Uterus (tissue), 4 donors: Measurements from ENCODE around the gene AMER3. TPM values are rescaled to one million over a fixed set of nuclear protein-coding genes. Genes with fewer than 3 reads are reported as not detected.

ENCODE experiments used
- DNase-seq, 2 donors: peaks; one replicate each; pipeline ENCODE4 v3.0.0-alpha.2; 2019 to 2020
- H3K27ac ChIP-seq, 2 donors: fragments of 200-600 bp; sonication (generic); 1 replicate in 1 of 2; 2 replicates in 1 of 2; pipeline ENCODE4 v1.5.1; 2016 to 2018
- H3K27me3 ChIP-seq, 2 donors: fragments of 200-600 bp; sonication (generic); one replicate each; pipeline ENCODE4 v1.5.1; 2018 to 2019; ENCODE audit warnings: control low read depth in 1 of 2
- H3K36me3 ChIP-seq, 2 donors: fragments of 200-600 bp; sonication (generic); one replicate each; pipeline ENCODE4 v1.5.1; 2019; ENCODE audit warnings: control low read depth in 1 of 2
- H3K4me1 ChIP-seq, 2 donors: fragments of 200-600 bp; sonication (generic); one replicate each; pipeline ENCODE4 v1.5.1; 2018 to 2019; ENCODE audit warnings: control low read depth in 1 of 2
- H3K4me3 ChIP-seq, 2 donors: fragments of 200-600 bp; sonication (generic); 1 replicate in 1 of 2; 2 replicates in 1 of 2; pipeline ENCODE4 v1.5.1; 2018 to 2019; ENCODE audit warnings: mild to moderate bottlenecking in 1 of 2
- H3K9me3 ChIP-seq, 2 donors: fragments of 200-600 bp; sonication (generic); one replicate each; pipeline ENCODE4 v1.5.1; 2019; ENCODE audit warnings: control low read depth in 1 of 2
- POLR2A ChIP-seq, 2 donors: fragments of 450-650 bp; IDR thresholded peaks; one replicate each; pipeline ENCODE4 v1.6.1; 2016; ENCODE audit warnings: antibody characterized with exemption in 2 of 2, mild to moderate bottlenecking in 1 of 2, moderate library complexity in 1 of 2
- intact Hi-C: fragments of 100-400 bp; cut with DNase I; formaldehyde crosslinking; loops from one replicate; pipeline ENCODE4 v1.15.1; 2023; ENCODE audit warnings: low total_unique reads
- total RNA-seq, 4 donors: library from RNA; depleted of rRNA in 3 of 4; stranded (reverse); fragments of >200 nt in 3 of 4; gene quantifications; one replicate each; pipeline versions ENCODE4 v1.1.0 to v1.2.4, GENCODE V29; 2014 to 2023
- TF ChIP-seq, protein P1 (sequence below), 4 experiments: fragments of 200-600 bp in 2 of 4; fragments of 450-650 bp in 2 of 4; sonication (generic) in 2 of 4; IDR thresholded peaks; one replicate each; pipeline ENCODE4 v1.5.1; 2016 to 2019; ENCODE audit warnings: antibody characterized with exemption in 4 of 4, mild to moderate bottlenecking in 2 of 4, moderate library complexity in 1 of 4
- donor health status: DM: yes; HTN: yes; CAD: no.

The AMER3 gene
- total RNA-seq, 4 donors from 2014 or later, result 0.21 TPM; not detected in 3

DNA sequence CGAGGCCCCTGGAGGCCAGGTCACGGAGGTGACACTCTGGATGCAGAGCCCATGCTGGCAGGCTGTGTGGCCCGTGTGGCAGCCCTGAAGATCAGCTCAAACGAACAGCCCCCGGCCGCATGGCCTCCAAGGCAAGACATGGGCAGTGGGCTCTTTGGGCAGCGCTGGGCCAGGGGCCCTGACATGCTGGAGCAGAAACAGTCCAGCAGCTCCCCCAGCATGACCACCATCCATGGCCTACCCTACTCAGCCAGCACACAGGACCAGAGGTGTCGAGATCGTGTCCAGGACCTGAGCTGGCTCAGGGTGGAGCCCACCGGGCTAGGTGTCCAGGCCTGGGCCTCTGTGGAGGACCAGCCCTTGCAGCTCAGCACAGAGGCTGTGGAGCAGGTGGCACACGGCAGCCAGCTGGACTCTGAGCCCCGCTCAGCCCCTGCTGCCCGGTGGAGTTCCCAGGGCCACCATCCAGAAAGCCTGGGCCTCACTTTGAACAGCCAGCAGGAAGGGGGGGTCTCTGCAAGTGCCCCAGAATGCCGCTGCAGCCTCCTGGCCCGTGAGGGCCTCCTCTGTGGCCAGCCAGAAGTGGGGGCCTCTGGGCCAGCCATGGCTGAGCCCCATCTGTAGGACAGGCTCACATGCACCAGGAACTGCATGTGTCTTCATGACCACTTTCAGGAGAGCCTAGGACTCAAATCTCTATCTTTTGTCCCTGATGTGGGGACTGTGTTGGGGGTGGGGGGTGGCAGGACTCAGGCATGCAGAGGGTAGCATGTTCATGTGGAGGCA is 8.9 kb downstream of the AMER3 start:
- Histone ChIP-seq H3K9me3 (no peaks in the 10 kb centered on the region), H3K36me3 (no peaks in the 10 kb centered on the region), H3K4me3 (no peak overlapping the region), H3K27me3 (no peaks in the 10 kb centered on the region), H3K27ac (no peak overlapping the region), H3K4me1 (no peaks in the 10 kb centered on the region)
- no peak for TF ChIP-seq POLR2A (IDR thresholded peaks at IDR 0.05)
- TF ChIP-seq, protein P1, sequence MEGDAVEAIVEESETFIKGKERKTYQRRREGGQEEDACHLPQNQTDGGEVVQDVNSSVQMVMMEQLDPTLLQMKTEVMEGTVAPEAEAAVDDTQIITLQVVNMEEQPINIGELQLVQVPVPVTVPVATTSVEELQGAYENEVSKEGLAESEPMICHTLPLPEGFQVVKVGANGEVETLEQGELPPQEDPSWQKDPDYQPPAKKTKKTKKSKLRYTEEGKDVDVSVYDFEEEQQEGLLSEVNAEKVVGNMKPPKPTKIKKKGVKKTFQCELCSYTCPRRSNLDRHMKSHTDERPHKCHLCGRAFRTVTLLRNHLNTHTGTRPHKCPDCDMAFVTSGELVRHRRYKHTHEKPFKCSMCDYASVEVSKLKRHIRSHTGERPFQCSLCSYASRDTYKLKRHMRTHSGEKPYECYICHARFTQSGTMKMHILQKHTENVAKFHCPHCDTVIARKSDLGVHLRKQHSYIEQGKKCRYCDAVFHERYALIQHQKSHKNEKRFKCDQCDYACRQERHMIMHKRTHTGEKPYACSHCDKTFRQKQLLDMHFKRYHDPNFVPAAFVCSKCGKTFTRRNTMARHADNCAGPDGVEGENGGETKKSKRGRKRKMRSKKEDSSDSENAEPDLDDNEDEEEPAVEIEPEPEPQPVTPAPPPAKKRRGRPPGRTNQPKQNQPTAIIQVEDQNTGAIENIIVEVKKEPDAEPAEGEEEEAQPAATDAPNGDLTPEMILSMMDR (IDR thresholded peaks at IDR 0.05), result no peak
- intact Hi-C loops, result no loop called here
- DNase-seq, result no peak

DNA sequence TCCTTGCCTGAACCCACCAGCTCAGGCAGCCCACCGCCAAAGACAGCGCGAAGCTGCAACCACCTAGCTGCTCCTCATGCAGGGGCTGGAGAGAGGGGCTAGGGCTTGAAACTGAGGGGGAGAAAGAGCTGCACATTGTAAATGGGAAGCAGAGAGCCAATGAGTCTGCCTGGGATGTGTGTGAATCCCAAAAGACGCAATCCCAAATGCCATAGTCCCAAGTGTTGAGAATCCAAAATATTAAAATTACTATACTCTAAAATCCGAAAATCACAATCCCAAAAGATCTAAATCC is 9.4 kb downstream of the AMER3 start:
- Histone ChIP-seq H3K27me3 (no peaks in the 10 kb centered on the region), H3K36me3 (no peaks in the 10 kb centered on the region), H3K9me3 (no peaks in the 10 kb centered on the region), H3K4me3 (no peak overlapping the region), H3K4me1 (no peaks in the 10 kb centered on the region), H3K27ac (no peak overlapping the region)
- TF ChIP-seq POLR2A (IDR thresholded peaks at IDR 0.05), result no peak
- TF ChIP-seq, protein P1 (IDR thresholded peaks at IDR 0.05), result no peak
- DNase-seq, result no peak
- intact Hi-C loops, result no loop called here

DNA sequence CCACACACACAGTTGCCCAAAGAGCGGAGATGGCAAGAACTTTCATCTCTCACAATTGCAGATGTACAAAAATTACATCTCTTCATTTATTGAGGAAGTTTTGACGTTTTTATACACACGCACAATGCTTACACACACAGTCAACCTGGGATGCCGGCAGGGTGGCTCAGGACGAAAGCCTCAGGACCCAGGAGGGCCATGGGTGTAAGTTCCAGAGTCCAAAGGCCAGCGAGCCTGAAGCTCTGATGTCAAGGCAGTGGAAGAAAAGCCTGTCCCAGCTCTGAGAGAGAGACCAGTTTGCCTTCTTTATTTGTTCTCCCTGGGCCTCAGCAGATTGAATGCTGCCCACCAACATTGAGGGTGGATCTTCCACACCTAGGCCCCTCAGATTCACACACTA is 10.1 kb downstream of the AMER3 start:
- H3K27me3 ChIP-seq, result no peaks in the 10 kb centered on the region

DNA sequence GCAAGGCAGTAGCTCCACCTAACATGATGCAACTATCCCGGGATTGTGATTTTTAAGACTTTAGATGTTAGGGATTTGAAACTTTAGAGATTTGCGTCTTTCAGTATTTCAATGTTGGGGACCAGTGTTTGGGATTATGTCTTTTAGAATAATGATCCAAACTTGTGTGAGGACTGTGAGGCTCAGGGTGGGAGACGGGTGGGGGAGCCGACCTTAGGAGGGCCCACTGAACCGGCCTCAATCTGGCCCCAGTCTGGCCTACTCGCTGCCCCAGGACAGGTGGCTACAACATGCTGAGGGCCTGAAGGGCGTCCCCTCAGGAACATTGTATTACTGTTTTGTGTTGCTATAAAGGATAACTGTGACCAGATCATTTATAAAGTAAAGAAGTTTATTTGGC is 10.7 kb downstream of the AMER3 start:
- intact Hi-C loops, result no loop called here
- DNase-seq, result no peak
- H3K4me3 ChIP-seq, result no peak overlapping the region
- H3K4me1 ChIP-seq, result no peaks in the 10 kb centered on the region
- H3K27me3 ChIP-seq, result no peaks in the 10 kb centered on the region
- no peaks in the 10 kb centered on the region for H3K36me3 ChIP-seq
- H3K9me3 ChIP-seq, result no peaks in the 10 kb centered on the region
- TF ChIP-seq, protein P1 (IDR thresholded peaks at IDR 0.05), result no peak
- no peak for TF ChIP-seq POLR2A (IDR thresholded peaks at IDR 0.05)
- H3K27ac ChIP-seq, result no peak overlapping the region

More for the DNA sequence above, 10.1 kb downstream of the AMER3 start:
- H3K4me3 ChIP-seq, result no peak overlapping the region
- H3K36me3 ChIP-seq, result no peaks in the 10 kb centered on the region
- intact Hi-C loops, result no loop called here
- TF ChIP-seq, protein P1 (IDR thresholded peaks at IDR 0.05), result no peak
- TF ChIP-seq POLR2A (IDR thresholded peaks at IDR 0.05), result no peak
- DNase-seq, result no peak
- H3K4me1 ChIP-seq, result no peaks in the 10 kb centered on the region
- H3K27ac ChIP-seq, result no peak overlapping the region
- H3K9me3 ChIP-seq, result no peaks in the 10 kb centered on the region

DNA sequence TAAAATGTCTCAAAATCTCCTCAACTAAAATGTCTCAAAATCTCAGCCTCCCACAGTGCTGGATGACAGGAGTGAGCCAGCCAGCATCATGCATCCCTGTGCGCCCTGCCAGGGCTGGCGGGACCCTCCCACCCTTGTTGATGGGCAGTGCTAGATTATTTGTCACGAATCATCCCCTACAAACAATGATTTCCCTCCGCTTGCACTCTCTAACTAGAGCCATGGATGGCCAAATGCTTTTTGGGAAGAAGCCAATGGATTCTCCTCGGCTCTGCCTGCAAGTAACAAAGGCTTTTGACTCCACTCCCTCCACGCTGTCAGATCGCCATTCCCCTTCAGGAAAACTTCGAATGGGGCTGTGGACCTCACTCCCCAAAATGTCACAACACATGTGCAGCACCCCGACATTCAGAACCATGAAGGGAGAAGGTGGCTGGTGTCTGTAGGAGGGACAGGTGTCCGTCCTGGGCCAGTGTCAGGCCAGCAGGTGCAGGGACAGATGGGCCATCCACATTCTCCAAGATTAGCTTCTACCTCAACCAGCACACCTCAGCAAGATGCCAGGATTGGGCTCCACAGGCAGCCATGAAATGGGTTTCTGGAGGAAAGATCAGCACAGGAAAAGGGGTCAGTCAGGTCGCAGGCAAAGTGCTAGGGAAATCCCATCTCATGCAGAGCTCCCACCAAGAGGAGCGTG is 11.5 kb downstream of the AMER3 start:
- intact Hi-C loops, result no loop called here
- Histone ChIP-seq H3K4me3 (no peak overlapping the region), H3K27ac (no peak overlapping the region), H3K36me3 (no peaks in the 10 kb centered on the region), H3K4me1 (no peaks in the 10 kb centered on the region), H3K9me3 (no peaks in the 10 kb centered on the region), H3K27me3 (no peaks in the 10 kb centered on the region)
- no peak for DNase-seq
- TF ChIP-seq, protein P1 (IDR thresholded peaks at IDR 0.05), result no peak
- TF ChIP-seq POLR2A (IDR thresholded peaks at IDR 0.05), result no peak
